Activated CD4-positive, alpha-beta T cell treated with anti-CD3 and anti-CD28 coated beads, Interleukin-2, amount 50 U/mL, for 4 hours (primary cell): ENCODE measurements around the gene L3MBTL1.

Source experiments
- DNase-seq, 2 experiments: peaks; one replicate each; pipeline ENCODE4 v3.0.0-alpha.2; 2020

L3MBTL1 gene

DNA sequence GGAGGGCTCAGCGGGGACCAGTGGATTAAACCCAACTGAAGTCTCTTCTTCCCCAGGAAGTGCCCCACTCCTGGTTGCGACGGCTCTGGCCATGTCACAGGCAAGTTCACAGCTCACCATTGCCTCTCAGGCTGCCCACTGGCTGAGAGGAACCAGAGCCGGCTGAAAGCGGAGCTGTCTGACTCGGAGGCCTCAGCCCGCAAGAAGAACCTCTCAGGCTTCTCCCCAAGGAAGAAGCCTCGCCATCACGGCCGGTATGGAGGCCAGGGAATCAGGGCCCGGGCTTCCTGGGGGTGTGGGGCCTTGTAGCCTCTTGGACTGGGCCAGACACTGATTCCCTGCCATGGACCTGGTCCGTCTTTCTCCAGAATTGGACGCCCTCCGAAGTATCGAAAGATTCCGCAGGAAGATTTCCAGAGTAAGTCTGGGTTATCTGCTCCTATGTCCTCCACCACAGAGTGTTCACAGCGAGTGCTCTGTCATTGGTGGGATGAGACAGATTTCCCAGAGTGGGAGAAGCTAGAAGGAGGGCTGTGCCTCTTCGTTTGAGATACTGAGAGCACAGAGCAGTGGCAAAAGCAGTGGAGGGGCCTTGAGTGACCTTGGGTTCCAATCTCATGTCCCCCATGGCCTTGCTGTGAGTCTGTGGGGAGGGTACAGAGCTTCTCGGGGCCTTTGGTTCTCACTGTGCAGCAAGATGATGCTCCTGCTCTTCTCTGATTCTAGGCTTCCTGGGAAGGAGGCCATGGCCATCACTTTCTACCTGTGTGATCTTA is 28.7 kb downstream of the L3MBTL1 start:
- no peak for DNase-seq

DNA sequence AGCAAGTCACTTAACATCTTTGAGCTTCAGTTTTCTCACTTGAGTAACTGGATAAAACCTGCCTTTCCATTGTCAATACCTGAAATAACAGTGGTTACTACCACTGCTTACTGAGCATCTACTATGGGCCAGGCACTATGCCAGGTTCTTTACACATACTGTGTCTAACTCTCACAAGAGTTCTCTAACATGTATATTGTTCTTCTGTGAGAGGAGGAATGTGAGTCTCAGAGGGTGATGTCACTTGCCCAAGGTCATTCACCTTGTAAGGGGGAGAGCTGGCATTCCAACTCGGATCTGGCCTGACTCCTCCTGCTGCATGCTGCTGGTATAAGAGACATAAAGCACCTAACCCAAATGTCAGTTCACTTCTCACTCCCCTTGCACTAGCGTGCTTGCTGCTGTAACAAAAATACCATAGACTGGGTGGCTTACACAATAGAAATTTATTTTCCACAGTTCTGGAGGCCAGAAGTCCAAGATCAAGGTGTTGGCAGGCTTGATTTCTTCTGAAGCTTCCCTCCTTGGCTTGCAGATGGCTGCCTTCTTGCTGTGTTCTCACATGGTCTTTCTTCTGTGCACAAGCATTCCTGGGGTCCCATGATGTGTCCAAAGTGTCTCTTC is 29.4 kb downstream of the L3MBTL1 start:
- no peak for DNase-seq

DNA sequence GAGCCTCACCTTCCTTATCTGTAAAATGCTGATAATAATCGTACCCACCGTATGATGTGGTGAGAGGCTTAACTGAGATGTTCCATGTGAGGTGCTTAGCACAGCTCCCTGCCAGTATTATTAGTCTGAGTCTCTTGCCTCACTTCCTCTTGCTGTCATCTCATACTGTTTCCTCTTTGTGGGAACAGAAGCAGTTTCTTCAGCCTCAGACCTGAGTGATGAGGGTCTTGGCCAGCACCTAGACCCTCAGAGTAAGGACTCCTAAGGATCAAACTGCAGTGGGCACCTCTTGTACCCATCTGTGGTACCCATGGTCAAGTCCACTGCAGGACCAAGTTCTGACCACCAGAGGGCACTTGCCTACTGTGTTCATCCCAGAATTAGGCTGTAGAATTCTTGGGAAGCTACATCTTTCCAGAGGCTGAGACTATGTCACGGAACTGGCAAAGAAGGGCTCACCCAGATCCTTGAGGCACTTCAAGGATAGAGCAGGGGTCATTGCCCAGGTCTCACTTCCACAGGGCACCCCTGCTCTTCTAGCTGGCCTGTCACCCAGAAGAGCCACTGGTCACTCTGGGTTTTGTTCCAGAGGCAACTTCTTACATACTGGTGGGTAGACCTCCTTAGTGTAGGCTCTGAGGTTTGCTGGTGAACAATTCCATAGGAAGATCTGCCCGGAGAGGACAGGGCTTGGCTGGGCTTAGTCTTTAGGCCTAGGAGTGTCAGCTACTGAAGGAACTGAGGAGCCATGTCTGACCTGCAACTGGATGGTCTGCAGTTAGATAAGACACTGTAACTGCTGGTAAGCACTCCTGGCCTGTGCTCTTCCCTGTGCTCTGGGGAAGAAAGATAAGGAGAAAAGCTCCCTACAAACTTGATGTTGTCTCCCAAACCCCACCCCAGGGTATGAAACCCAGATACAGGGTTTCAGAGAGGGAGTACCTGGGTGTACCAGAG is 30.7 kb downstream of the L3MBTL1 start:
- DNase-seq: peak; percentile 34 to 41

- DNase-seq: no peak
Observed at GRCh38 chr20:43538878-43539700, 31.6 kb downstream of the L3MBTL1 start.

DNA sequence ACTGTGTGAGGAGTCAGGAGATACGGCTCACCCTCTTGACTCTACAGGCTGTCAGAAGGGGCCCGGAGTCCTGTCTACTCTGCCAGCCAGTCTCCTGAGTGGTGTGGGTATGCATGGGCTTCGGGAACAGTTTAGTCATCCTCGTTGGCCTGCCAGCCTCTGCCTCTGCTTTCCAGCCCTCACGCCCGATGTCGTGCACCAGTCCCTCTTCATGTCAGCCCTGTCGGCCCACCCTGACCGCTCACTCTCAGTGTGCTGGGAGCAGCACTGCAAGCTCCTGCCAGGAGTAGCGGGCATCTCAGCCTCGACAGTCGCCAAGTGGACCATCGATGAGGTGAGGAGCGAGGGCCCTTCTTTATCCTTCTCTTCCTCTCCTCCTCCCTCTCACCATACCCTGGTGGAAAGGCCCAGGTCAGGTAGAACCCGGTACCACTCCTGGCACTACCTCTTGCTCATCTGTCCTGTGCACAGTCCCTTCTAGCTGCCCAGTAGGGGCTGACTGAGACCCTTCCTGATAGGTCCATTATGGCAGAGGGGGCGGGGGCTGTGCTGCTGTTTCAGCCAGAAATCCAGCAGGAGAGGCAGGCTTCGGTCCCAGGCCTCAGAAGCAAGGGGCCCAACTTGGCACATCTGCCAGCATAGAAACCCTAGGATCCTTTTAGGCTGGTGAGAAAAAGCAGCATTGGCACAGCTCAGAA is 32.6 kb downstream of the L3MBTL1 start:
- DNase-seq: no peak

DNA sequence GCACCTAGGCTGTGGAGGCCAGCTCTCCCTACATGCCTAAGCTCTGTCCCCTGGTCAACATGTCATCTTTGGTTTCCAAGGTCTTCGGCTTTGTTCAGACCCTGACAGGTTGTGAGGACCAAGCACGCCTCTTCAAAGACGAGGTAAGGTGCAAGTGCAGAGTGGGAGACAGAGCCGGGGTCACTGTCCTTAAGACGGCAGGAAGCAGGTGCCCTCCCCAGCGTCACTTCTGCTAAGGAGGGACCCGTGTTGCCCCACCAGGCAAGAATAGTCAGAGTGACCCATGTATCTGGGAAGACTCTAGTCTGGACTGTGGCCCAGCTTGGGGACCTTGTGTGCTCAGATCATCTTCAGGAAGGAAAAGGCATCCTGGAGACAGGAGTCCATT is 33.2 kb downstream of the L3MBTL1 start:
- DNase-seq: no peak

DNA sequence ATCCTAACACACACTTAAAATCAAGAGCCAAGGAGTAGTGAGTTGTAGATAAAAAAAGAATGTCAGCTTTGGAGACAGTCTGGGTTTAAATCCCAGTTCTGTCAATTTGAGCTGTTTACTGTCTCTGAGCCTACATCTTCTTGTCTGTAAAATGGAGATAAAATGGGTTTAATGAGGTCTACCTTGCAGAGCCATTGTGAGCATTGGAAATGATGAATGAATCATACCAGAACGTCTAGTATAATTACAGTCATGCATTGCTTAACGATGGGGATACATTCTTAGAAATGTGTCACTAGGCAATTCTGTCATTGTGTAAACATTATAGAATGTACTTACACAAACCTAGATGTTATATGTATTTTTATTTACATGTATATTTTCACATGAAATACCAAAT is 33.7 kb downstream of the L3MBTL1 start:
- no peak for DNase-seq

GRCh38 chr20:43542161-43542560 is 34.7 kb downstream of the L3MBTL1 start:
- DNase-seq: no peak

- DNase-seq: no peak
Observed at GRCh38 chr20:43542674-43543073, 35.2 kb downstream of the L3MBTL1 start.

DNA sequence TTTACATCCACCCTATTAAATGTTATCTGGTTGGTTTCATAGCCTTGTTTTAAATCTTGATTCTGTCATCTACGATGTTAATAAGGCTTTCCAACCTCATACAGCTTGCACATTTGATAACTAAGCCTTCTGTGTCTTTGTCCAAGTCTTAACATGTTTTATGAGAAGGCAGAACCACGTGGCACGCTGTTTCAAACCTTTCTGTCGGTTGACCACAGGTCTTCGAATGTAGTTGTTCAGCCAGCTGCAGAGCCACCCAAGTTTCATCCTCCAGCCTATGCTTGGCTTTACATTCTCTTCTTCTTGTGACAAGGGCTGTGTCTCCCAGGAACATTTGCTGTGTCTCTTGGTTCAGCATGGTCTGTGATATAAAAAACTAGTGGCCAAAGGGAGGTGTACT is 35.6 kb downstream of the L3MBTL1 start:
- DNase-seq: no peak

DNA sequence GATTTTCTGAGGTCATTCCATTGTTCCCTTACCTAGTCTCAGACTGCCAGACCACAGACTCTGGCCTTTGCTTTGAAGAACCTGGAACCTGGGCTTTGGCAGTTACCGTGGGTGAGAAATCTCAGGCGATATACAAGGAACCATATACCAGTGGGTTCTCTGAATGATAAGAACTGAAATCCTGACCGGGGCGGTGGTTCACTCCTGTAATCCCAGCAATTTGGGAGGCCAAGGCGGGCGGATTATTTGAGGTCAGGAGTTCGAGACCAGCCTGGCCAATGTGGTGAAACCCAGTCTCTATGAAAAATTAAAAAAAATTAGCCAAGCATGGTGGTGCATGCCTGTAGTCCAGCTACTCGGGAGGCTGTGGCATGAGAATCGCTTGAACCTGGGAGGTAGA is 37.0 kb downstream of the L3MBTL1 start:
- DNase-seq: no peak

- DNase-seq: no peak
Observed at GRCh38 chr20:43545837-43546578, 38.5 kb downstream of the L3MBTL1 start.

- no peak for DNase-seq
Observed at GRCh38 chr20:43548273-43548880, 40.9 kb downstream of the L3MBTL1 start.

- DNase-seq: no peak
Observed at GRCh38 chr20:43549416-43550065, 42.0 kb downstream of the L3MBTL1 start.

DNA sequence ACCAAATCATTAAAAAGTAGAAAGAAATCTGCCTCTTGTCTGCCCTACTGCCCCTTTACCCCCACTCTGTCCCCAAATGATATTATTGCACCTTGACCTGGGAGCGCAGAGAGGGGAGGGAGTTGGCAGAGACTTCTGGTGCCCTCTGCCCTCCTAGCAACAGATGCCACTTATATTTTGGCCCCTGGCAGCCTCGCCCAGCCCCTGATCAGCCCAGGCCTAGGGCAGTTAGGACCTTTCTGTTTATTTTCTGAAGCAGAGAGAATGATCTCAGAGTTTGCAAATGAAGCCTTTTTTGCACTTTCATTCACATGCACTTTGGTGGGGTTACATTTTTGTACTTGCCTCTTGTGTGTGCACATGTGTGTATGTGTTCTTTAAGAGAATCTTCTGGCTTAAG is 43.0 kb downstream of the L3MBTL1 start:
- no peak for DNase-seq

GRCh38 chr20:43554369-43554768 is 46.9 kb downstream of the L3MBTL1 start:
- DNase-seq: no peak

- no peak for DNase-seq
Observed at GRCh38 chr20:43558412-43559146, 51.1 kb downstream of the L3MBTL1 start, which contains the start of gene SGK2. SGK2 (plus strand) TSS chr20:43559027; CDS start chr20:43566496, 7,469 bp downstream.

GRCh38 chr20:43559147-43559987 is 51.9 kb downstream of the L3MBTL1 start:
- no peak for DNase-seq
